HEK293T (cell line): ENCODE data around the gene BAIAP2L2.
"Not testable (repeated sequence)": the region's sequence is repeated elsewhere in the genome, so short reads cannot be mapped to it uniquely, and the experiment has no call there.

Source experiments
- CTCF ChIA-PET: fragments of 350-600 bp; formaldehyde crosslinking; extraction: SDS; loops from one replicate; lab custom pipeline; 2021; ENCODE audit warnings: antibody characterized with exemption, inconsistent platforms; lab: Yijun Ruan, JAX
- POLR2A ChIA-PET: fragments of 350-600 bp; formaldehyde crosslinking; extraction: SDS; loops from one replicate; lab custom pipeline; 2020; ENCODE audit warnings: antibody characterized with exemption, inconsistent platforms; lab: Yijun Ruan, JAX
- DNase-seq: peaks from one replicate; pipeline ENCODE4 v3.0.0; 2012; ENCODE audit warnings: mixed read lengths; ENCODE audit errors: extremely low spot score
- ARNT ChIP-seq: fragments of 450-650 bp; IDR thresholded peaks from 2 replicates; pipeline ENCODE4 v1.6.1; 2017; ENCODE audit warnings: mild to moderate bottlenecking
- BHLHE40 ChIP-seq: fragments of 450-650 bp; IDR thresholded peaks from 2 replicates; pipeline ENCODE4 v1.6.1; 2016; ENCODE audit warnings: mild to moderate bottlenecking, moderate library complexity, borderline replicate concordance
- CTBP1 ChIP-seq: fragments of 450-650 bp; IDR thresholded peaks from 2 replicates; pipeline ENCODE4 v1.6.1; 2016; ENCODE audit warnings: borderline replicate concordance
- ELF4 ChIP-seq: fragments of 450-650 bp; IDR thresholded peaks from 2 replicates; pipeline ENCODE4 v1.6.1; 2017; ENCODE audit warnings: antibody characterized with exemption
- FOXA1 ChIP-seq: fragments of 450-650 bp; IDR thresholded peaks from 2 replicates; pipeline ENCODE4 v1.6.1; 2016; ENCODE audit warnings: mild to moderate bottlenecking
- FOXK2 ChIP-seq: fragments of 450-650 bp; IDR thresholded peaks from 2 replicates; pipeline ENCODE4 v1.6.1; 2016; ENCODE audit warnings: mild to moderate bottlenecking
- FOXM1 ChIP-seq: fragments of 450-650 bp; IDR thresholded peaks from 2 replicates; pipeline ENCODE4 v1.6.1; 2017; ENCODE audit warnings: mild to moderate bottlenecking, borderline replicate concordance
- HDGF ChIP-seq: fragments of 450-650 bp; IDR thresholded peaks from 2 replicates; pipeline ENCODE4 v1.6.1; 2017; ENCODE audit warnings: antibody characterized with exemption, borderline replicate concordance
- L3MBTL2 ChIP-seq: fragments of 450-650 bp; conservative IDR thresholded peaks from 2 replicates; pipeline ENCODE4 v1.6.1; 2016; ENCODE audit warnings: mild to moderate bottlenecking
- LEF1 ChIP-seq: fragments of 450-650 bp; IDR thresholded peaks from 2 replicates; pipeline ENCODE4 v1.6.1; 2017; ENCODE audit warnings: mild to moderate bottlenecking, borderline replicate concordance
- NFRKB ChIP-seq: fragments of 450-650 bp; IDR thresholded peaks from 2 replicates; pipeline ENCODE4 v1.6.1; 2016; ENCODE audit warnings: mild to moderate bottlenecking, moderate library complexity
- SP1 ChIP-seq: fragments of 450-650 bp; IDR thresholded peaks from 2 replicates; pipeline ENCODE4 v1.6.1; 2017
- SUZ12 ChIP-seq: fragments of 450-650 bp; IDR thresholded peaks from 2 replicates; pipeline ENCODE4 v1.6.1; 2016; ENCODE audit warnings: mild to moderate bottlenecking
- TARDBP ChIP-seq: fragments of 450-650 bp; IDR thresholded peaks from 2 replicates; pipeline ENCODE4 v1.6.1; 2016
- ZNF384 ChIP-seq: fragments of 450-650 bp; IDR thresholded peaks from 2 replicates; pipeline ENCODE4 v1.6.1; 2016
- TF ChIP-seq, protein P1 (sequence below): fragments of 450-650 bp; IDR thresholded peaks from 2 replicates; pipeline ENCODE4 v1.6.1; 2016

BAIAP2L2 gene

GRCh38 chr22:38110008-38110862 is at the start of gene BAIAP2L2:
TSS of gene BAIAP2L2 (minus strand) at chr22:38110684. CDS start at chr22:38110525, 159 bp downstream.
- ChIA-PET POLR2A (no interaction called here), CTCF (interaction anchor here (0.6 to 1.8 kb wide), 2 partner anchors 58 to 499 kb away, joined by 3 to 4 read pairs; no protein-coding TSS in a partner anchor)
- no peak for DNase-seq

GRCh38 chr22:38155703-38156102 is 45.2 kb upstream of the BAIAP2L2 start:
- no peak for TF ChIP-seq FOXK2
- no peak for DNase-seq
- ChIA-PET CTCF (no interaction called here), POLR2A (no interaction called here)

More at GRCh38 chr22:38110008-38110862, at the start of gene BAIAP2L2:
- no peak for TF ChIP-seq HDGF
- no peak for TF ChIP-seq LEF1
- no peak for TF ChIP-seq ARNT
- TF ChIP-seq FOXK2, result no peak
- no peak for TF ChIP-seq SUZ12
- TF ChIP-seq CTBP1, result no peak
- no peak for TF ChIP-seq TARDBP
- no peak for TF ChIP-seq L3MBTL2
- no peak for TF ChIP-seq SP1
- TF ChIP-seq, protein P1, sequence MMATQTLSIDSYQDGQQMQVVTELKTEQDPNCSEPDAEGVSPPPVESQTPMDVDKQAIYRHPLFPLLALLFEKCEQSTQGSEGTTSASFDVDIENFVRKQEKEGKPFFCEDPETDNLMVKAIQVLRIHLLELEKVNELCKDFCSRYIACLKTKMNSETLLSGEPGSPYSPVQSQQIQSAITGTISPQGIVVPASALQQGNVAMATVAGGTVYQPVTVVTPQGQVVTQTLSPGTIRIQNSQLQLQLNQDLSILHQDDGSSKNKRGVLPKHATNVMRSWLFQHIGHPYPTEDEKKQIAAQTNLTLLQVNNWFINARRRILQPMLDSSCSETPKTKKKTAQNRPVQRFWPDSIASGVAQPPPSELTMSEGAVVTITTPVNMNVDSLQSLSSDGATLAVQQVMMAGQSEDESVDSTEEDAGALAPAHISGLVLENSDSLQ, result no peak
- no peak for TF ChIP-seq BHLHE40
- TF ChIP-seq FOXA1, result no peak
- no peak for TF ChIP-seq NFRKB

DNA sequence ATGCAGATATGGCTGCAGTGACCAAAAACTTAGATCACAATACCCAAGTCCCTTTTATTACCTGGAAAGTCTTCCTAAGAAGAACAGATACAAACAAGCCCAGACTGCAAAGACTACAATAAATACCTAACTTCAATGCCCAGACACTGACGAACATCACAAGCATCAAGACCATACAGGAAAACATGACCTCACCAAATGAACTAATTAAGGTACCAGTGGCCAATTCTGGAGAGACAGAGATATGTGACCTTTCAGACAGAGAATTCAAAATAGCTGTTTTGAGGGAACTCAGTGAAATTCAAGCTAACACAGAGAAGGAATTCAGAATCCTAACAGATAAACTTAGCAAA is 44.1 kb upstream of the BAIAP2L2 start:
- CTCF ChIA-PET, POLR2A ChIA-PET, DNase-seq: not testable (repeated sequence)

- ChIA-PET POLR2A (no interaction called here), CTCF (no interaction called here)
- TF ChIP-seq, protein P1, result no peak
- no peak for TF ChIP-seq FOXK2
- TF ChIP-seq ARNT, result no peak
- TF ChIP-seq BHLHE40, result no peak
- TF ChIP-seq FOXA1, result no peak
- TF ChIP-seq HDGF, result no peak
- no peak for TF ChIP-seq LEF1
- no peak for TF ChIP-seq L3MBTL2
- TF ChIP-seq CTBP1, result no peak
- no peak for TF ChIP-seq ZNF384
- no peak for TF ChIP-seq TARDBP
- no peak for DNase-seq
These were observed 43.5 kb upstream of the BAIAP2L2 start for GRCh38 chr22:38153821-38154562.

DNA sequence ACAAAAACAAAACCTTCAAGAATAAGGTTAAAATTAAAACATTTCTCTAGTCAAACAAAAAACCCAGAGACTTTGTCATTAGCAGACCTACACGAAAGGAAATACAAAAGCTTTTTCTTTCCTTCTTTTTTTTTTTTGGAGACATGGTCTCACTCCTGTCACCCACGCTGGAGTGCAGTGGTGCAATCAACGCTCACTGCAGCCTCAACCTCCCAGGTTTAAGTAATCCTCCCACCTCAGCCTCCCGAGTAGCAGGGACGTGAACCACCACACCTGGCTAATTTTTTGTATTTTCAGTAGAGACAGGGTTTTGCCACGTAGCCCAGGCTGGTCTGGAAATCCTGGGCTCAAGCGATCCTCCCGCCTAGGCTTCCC is 40.6 kb upstream of the BAIAP2L2 start:
- POLR2A ChIA-PET, result no interaction called here
- no peak for DNase-seq
- TF ChIP-seq FOXM1 (no peak), ELF4 (no peak), FOXK2 (no peak), L3MBTL2 (no peak), BHLHE40 (no peak), ARNT (no peak), ZNF384 (no peak), CTBP1 (no peak), FOXA1 (no peak), TARDBP (no peak), HDGF (no peak), LEF1 (no peak), SUZ12 (no peak), SP1 (no peak)
- TF ChIP-seq, protein P1, result no peak
- CTCF ChIA-PET, result interaction anchor here (1.7 kb wide), 1 partner anchor 37 kb away, joined by 6 read pairs; no protein-coding TSS in a partner anchor

- TF ChIP-seq BHLHE40 (no peak), ELF4 (no peak), L3MBTL2 (no peak), FOXA1 (no peak), SUZ12 (no peak), FOXM1 (no peak), SP1 (no peak), LEF1 (no peak), NFRKB (no peak), ARNT (no peak), TARDBP (no peak), HDGF (no peak)
- TF ChIP-seq, protein P1, result no peak
- CTCF ChIA-PET, result no interaction called here
- DNase-seq, result no peak
- POLR2A ChIA-PET, result no interaction called here
These were observed 37.8 kb upstream of the BAIAP2L2 start for GRCh38 chr22:38148245-38148644.

DNA sequence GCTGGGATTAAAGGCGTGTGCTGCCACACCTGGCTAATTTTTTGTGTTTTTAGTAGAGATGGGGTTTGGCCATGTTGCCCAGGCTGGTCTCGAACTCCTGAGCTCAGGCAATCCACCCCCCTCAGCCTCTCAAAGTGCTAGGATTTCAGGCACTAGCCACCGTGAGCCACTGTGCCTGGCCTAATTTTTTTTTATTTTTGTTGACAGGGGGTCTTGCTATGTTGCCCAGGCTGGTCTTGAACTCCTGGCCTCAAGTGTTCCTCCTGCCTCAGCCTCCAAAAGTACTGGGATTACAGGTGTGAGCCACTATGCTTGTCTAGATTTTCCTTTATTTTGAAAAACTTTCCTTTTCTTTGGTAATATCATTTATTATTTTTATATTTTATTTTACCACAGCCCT is 35.7 kb upstream of the BAIAP2L2 start:
- DNase-seq, result not testable (repeated sequence)

More for the DNA sequence above, 35.7 kb upstream of the BAIAP2L2 start:
- CTCF ChIA-PET, result interaction anchor here (0.7 kb wide), 1 partner anchor 42 kb away, joined by 4 read pairs; no protein-coding TSS in a partner anchor
- POLR2A ChIA-PET, result not testable (repeated sequence)
